HepG2 (cell line): ENCODE data around the gene CDK5RAP2. TPM values are rescaled to one million over a fixed set of nuclear protein-coding genes. Genes with fewer than 3 reads are reported as not detected.

Experiments
- EP300 ChIP-seq, 3 experiments: sonication (generic) in 1 of 3; formaldehyde crosslinking in 1 of 3; IDR thresholded peaks; 2 replicates each; pipeline versions ENCODE4 v1.5.1 to v1.6.1; 2011 to 2020; ENCODE audit warnings: low read depth in 2 of 3, low read length in 2 of 3, borderline replicate concordance in 1 of 3, improper control_type of control experiment in 1 of 3, mild to moderate bottlenecking in 1 of 3, missing genetic modification reagents in 1 of 3, moderate library complexity in 1 of 3
- EZH2 ChIP-seq: conservative IDR thresholded peaks from 2 replicates; pipeline ENCODE4 v1.6.1; 2012; ENCODE audit warnings: mild to moderate bottlenecking, low read depth, low read length, moderate library complexity
- GATAD2A ChIP-seq: IDR thresholded peaks from 2 replicates; pipeline ENCODE4 v1.6.1; 2016
- GZF1 ChIP-seq: sonication (generic); formaldehyde crosslinking; IDR thresholded peaks from 2 replicates; pipeline ENCODE4 v1.5.1; 2020; ENCODE audit warnings: mild to moderate bottlenecking, missing genetic modification reagents
- JUNB ChIP-seq: sonication (generic); formaldehyde crosslinking; IDR thresholded peaks from 2 replicates; pipeline ENCODE4 v1.8.0; 2022; ENCODE audit warnings: missing genetic modification reagents, mild to moderate bottlenecking, borderline replicate concordance
- NFKBIZ ChIP-seq: IDR thresholded peaks from 2 replicates; pipeline ENCODE4 v1.6.1; 2018; ENCODE audit warnings: missing genetic modification reagents, missing compliant biosample characterization
- NFYC ChIP-seq: IDR thresholded peaks from 2 replicates; pipeline ENCODE4 v1.6.1; 2016; ENCODE audit warnings: missing genetic modification reagents, missing compliant biosample characterization
- NR1H2 ChIP-seq: sonication (generic); formaldehyde crosslinking; IDR thresholded peaks from 2 replicates; pipeline ENCODE4 v1.8.1; 2022; ENCODE audit warnings: low read depth, missing genetic modification reagents, borderline replicate concordance
- POLR2AphosphoS2 ChIP-seq: IDR thresholded peaks from 2 replicates; pipeline ENCODE4 v1.6.1; 2011; ENCODE audit warnings: low read depth, low read length, improper control_type of control experiment
- POLR2G ChIP-seq: fragments of 200-400 bp; formaldehyde crosslinking; IDR thresholded peaks from 2 replicates; pipeline ENCODE4 v1.6.1; 2018; ENCODE audit warnings: mild to moderate bottlenecking, low read depth, low read length, moderate library complexity
- RFX1 ChIP-seq: fragments of 450-650 bp; IDR thresholded peaks from 2 replicates; pipeline ENCODE4 v1.6.1; 2017
- RNF219 ChIP-seq: sonication (generic); formaldehyde crosslinking; IDR thresholded peaks from 2 replicates; pipeline ENCODE4 v1.5.0; 2020; ENCODE audit warnings: mild to moderate bottlenecking, missing genetic modification reagents
- SYNCRIP ChIP-seq: fragments of 200-400 bp; formaldehyde crosslinking; IDR thresholded peaks from 2 replicates; pipeline ENCODE4 v1.6.1; 2018; ENCODE audit warnings: mild to moderate bottlenecking, low read depth, low read length; ENCODE audit not compliant: insufficient read depth
- TARDBP ChIP-seq: sonication (generic); formaldehyde crosslinking; IDR thresholded peaks from 2 replicates; pipeline ENCODE4 v1.8.0; 2022; ENCODE audit warnings: mild to moderate bottlenecking, missing genetic modification reagents
- TBX3 ChIP-seq: fragments of 450-650 bp; IDR thresholded peaks from 2 replicates; pipeline ENCODE4 v1.6.1; 2017; ENCODE audit warnings: antibody characterized with exemption, mild to moderate bottlenecking, inconsistent platforms, borderline replicate concordance
- ZKSCAN1 ChIP-seq: fragments of 150-350 bp; IDR thresholded peaks from 2 replicates; pipeline ENCODE4 v1.6.1; 2014; ENCODE audit warnings: low read length
- ZNF441 ChIP-seq: sonication (generic); formaldehyde crosslinking; IDR thresholded peaks from 2 replicates; pipeline ENCODE4 v1.7.0; 2021; ENCODE audit warnings: missing genetic modification reagents, borderline replicate concordance
- ZNF530 ChIP-seq: sonication (generic); formaldehyde crosslinking; IDR thresholded peaks from 2 replicates; pipeline ENCODE4 v1.5.0; 2020; ENCODE audit warnings: low read depth, mild to moderate bottlenecking, missing genetic modification reagents
- ZNF567 ChIP-seq: sonication (generic); formaldehyde crosslinking; IDR thresholded peaks from 2 replicates; pipeline ENCODE4 v1.8.1; 2023; ENCODE audit warnings: mild to moderate bottlenecking, missing genetic modification reagents, borderline replicate concordance
- ZNF670 ChIP-seq: sonication (generic); formaldehyde crosslinking; IDR thresholded peaks from 2 replicates; pipeline ENCODE4 v1.8.0; 2022; ENCODE audit warnings: mild to moderate bottlenecking, missing genetic modification reagents, borderline replicate concordance
- ZNF878 ChIP-seq: sonication (generic); formaldehyde crosslinking; IDR thresholded peaks from 2 replicates; pipeline ENCODE4 v1.8.1; 2023; ENCODE audit warnings: mild to moderate bottlenecking, missing genetic modification reagents, moderate library complexity
- ZNF883 ChIP-seq: sonication (generic); formaldehyde crosslinking; IDR thresholded peaks from 2 replicates; pipeline ENCODE4 v1.5.1; 2020; ENCODE audit warnings: mild to moderate bottlenecking, missing genetic modification reagents; ENCODE audit errors: not compliant biosample characterization
- ZSCAN25 ChIP-seq: sonication (generic); formaldehyde crosslinking; IDR thresholded peaks from 2 replicates; pipeline ENCODE4 v1.8.0; 2022; ENCODE audit warnings: mild to moderate bottlenecking, missing genetic modification reagents
- polyA plus RNA-seq, 8 experiments: library from polyadenylated mRNA; depleted of rRNA in 3 of 8; stranded (reverse) in 7 of 8; unstranded in 1 of 8; fragments of >200 nt; fragmentation: Illumina TruSeq in 4 of 8; extraction: Trizol in 4 of 8; gene quantifications; 2 replicates each; pipeline versions ENCODE4 v1.2.1 to v1.2.3, GENCODE V29; 2011 to 2016; ENCODE audit warnings: low read depth in 4 of 8, missing spikeins in 1 of 8, mixed read lengths in 1 of 8; ENCODE audit not compliant: insufficient read depth in 1 of 8
- total RNA-seq, 5 experiments: library from RNA; depleted of rRNA; stranded (reverse); fragments of >200 nt; fragmentation: Illumina TruSeq; extraction: Trizol; gene quantifications; 2 replicates each; pipeline ENCODE4 v1.2.3, GENCODE V29; 2016; ENCODE audit warnings: low read depth in 1 of 5
- TF ChIP-seq, protein P1 (sequence below): sonication (generic); formaldehyde crosslinking; IDR thresholded peaks from 2 replicates; pipeline ENCODE4 v1.5.1; 2020; ENCODE audit warnings: missing genetic modification reagents, mild to moderate bottlenecking, borderline replicate concordance
- TF ChIP-seq, protein P2 (sequence below): sonication (generic); formaldehyde crosslinking; IDR thresholded peaks from 2 replicates; pipeline ENCODE4 v1.8.0; 2022; ENCODE audit warnings: missing genetic modification reagents, mild to moderate bottlenecking, moderate library complexity, borderline replicate concordance
- TF ChIP-seq, protein P3 (sequence below): sonication (generic); formaldehyde crosslinking; IDR thresholded peaks from 2 replicates; pipeline ENCODE4 v1.4.0; 2020; ENCODE audit warnings: mild to moderate bottlenecking, missing genetic modification reagents, borderline replicate concordance

CDK5RAP2 gene
- total and polyA plus RNA-seq, 2 of the 13 experiments (the other 11 are each of a cell fraction or from before 2014, with no cell fraction given): 31.8 to 42.2 TPM

DNA sequence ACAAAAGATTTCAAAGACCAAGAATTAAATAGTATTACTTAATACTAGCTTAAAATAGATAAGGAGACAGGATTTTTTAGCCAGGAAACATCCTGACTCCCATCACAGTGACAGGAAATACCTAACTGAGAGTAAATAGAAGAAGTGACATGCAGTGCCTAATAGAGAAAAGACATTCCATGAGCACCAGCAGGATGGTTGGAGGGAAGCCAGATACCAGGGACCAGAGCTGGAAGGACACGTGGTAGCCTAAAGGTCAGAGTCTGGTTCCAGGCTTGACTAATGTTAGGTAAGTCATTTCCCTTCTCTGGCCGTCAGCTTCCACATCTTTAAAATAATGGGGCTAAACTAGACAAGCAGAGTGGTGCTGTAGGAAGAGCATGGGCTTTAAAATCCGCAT, 41.6 kb downstream of the CDK5RAP2 start (continued):
- no peak for TF ChIP-seq EP300 (IDR thresholded peaks at IDR 0.05; ENCODE audit: low read depth in 2 of 2, low read length in 2 of 2)
- TF ChIP-seq EP300 (CRISPR knock-in tag; IDR thresholded peaks at IDR 0.05; ENCODE audit: borderline replicate concordance): peak; percentile 49; the same call in 1 of the 2 replicates
- TF ChIP-seq TBX3: no peak
- no peak for TF ChIP-seq JUNB (CRISPR knock-in tag)
- peak; percentile 79 for TF ChIP-seq GATAD2A (CRISPR knock-in tag)
- TF ChIP-seq POLR2G: no peak
- TF ChIP-seq POLR2AphosphoS2: no peak
- TF ChIP-seq, protein P1, sequence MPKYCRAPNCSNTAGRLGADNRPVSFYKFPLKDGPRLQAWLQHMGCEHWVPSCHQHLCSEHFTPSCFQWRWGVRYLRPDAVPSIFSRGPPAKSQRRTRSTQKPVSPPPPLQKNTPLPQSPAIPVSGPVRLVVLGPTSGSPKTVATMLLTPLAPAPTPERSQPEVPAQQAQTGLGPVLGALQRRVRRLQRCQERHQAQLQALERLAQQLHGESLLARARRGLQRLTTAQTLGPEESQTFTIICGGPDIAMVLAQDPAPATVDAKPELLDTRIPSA (CRISPR knock-in tag): no peak
- TF ChIP-seq ZNF530 (CRISPR knock-in tag): no peak
- no peak for TF ChIP-seq NFKBIZ (CRISPR knock-in tag)
- TF ChIP-seq ZSCAN25 (CRISPR knock-in tag): no peak
- no peak for TF ChIP-seq RNF219 (CRISPR knock-in tag)
- TF ChIP-seq, protein P2, sequence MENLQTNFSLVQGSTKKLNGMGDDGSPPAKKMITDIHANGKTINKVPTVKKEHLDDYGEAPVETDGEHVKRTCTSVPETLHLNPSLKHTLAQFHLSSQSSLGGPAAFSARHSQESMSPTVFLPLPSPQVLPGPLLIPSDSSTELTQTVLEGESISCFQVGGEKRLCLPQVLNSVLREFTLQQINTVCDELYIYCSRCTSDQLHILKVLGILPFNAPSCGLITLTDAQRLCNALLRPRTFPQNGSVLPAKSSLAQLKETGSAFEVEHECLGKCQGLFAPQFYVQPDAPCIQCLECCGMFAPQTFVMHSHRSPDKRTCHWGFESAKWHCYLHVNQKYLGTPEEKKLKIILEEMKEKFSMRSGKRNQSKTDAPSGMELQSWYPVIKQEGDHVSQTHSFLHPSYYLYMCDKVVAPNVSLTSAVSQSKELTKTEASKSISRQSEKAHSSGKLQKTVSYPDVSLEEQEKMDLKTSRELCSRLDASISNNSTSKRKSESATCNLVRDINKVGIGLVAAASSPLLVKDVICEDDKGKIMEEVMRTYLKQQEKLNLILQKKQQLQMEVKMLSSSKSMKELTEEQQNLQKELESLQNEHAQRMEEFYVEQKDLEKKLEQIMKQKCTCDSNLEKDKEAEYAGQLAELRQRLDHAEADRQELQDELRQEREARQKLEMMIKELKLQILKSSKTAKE (CRISPR knock-in tag): no peak
- no peak for TF ChIP-seq NFYC (CRISPR knock-in tag)
- TF ChIP-seq ZNF441 (CRISPR knock-in tag): no peak
- no peak for TF ChIP-seq ZKSCAN1
- TF ChIP-seq TARDBP: peak; percentile 44; the same call in 1 of the 2 replicates
- no peak for TF ChIP-seq SYNCRIP
- no peak for TF ChIP-seq GZF1 (CRISPR knock-in tag)
- no peak for TF ChIP-seq ZNF567 (CRISPR knock-in tag)
- TF ChIP-seq ZNF670 (CRISPR knock-in tag): no peak
- no peak for TF ChIP-seq NR1H2 (CRISPR knock-in tag)
- no peak for TF ChIP-seq RFX1
- TF ChIP-seq, protein P3, sequence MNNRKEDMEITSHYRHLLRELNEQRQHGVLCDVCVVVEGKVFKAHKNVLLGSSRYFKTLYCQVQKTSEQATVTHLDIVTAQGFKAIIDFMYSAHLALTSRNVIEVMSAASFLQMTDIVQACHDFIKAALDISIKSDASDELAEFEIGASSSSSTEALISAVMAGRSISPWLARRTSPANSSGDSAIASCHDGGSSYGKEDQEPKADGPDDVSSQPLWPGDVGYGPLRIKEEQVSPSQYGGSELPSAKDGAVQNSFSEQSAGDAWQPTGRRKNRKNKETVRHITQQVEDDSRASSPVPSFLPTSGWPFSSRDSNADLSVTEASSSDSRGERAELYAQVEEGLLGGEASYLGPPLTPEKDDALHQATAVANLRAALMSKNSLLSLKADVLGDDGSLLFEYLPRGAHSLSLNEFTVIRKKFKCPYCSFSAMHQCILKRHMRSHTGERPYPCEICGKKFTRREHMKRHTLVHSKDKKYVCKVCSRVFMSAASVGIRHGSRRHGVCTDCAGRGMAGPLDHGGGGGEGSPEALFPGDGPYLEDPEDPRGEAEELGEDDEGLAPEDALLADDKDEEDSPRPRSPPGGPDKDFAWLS: no peak
- TF ChIP-seq ZNF883 (CRISPR knock-in tag): no peak
- TF ChIP-seq ZNF878 (CRISPR knock-in tag): no peak
- TF ChIP-seq EZH2: no peak
